HEK293 (cell line): ENCODE measurements around the gene PKP4.

Source experiments
- CTCF ChIP-seq: fragments of 450-650 bp; formaldehyde crosslinking; IDR thresholded peaks from 2 replicates; pipeline ENCODE4 v1.5.1; 2016; ENCODE audit warnings: missing biosample characterization, missing genetic modification characterization
- SETDB1 ChIP-seq: IDR thresholded peaks from one replicate; pipeline ENCODE4 v1.6.1; 2017; ENCODE audit warnings: mild to moderate bottlenecking, low read length, moderate library complexity, mixed read lengths; ENCODE audit not compliant: insufficient read length
- ZBTB17 ChIP-seq: fragments of 450-650 bp; formaldehyde crosslinking; IDR thresholded peaks from 2 replicates; pipeline ENCODE4 v1.5.1; 2016; ENCODE audit warnings: missing biosample characterization, missing genetic modification characterization
- ZBTB26 ChIP-seq: fragments of 450-650 bp; formaldehyde crosslinking; optimal IDR thresholded peaks from 2 replicates; pipeline ENCODE3; 2016; ENCODE audit warnings: missing biosample characterization, mild to moderate bottlenecking, missing genetic modification characterization
- ZFP37 ChIP-seq: fragments of 450-650 bp; formaldehyde crosslinking; IDR thresholded peaks from 2 replicates; pipeline ENCODE4 v1.5.1; 2016; ENCODE audit warnings: missing biosample characterization, missing genetic modification characterization
- ZNF138 ChIP-seq: fragments of 450-650 bp; formaldehyde crosslinking; IDR thresholded peaks from 2 replicates; pipeline ENCODE4 v1.5.1; 2016; ENCODE audit warnings: missing biosample characterization, missing genetic modification characterization, borderline replicate concordance
- ZNF184 ChIP-seq: fragments of 450-650 bp; IDR thresholded peaks from 2 replicates; pipeline ENCODE4 v1.5.1; 2018; ENCODE audit warnings: missing biosample characterization, mild to moderate bottlenecking, missing genetic modification characterization
- ZNF621 ChIP-seq: fragments of 450-650 bp; formaldehyde crosslinking; IDR thresholded peaks from 2 replicates; pipeline ENCODE4 v1.5.1; 2017; ENCODE audit warnings: missing biosample characterization, missing genetic modification characterization
- ZNF658 ChIP-seq: fragments of 450-650 bp; formaldehyde crosslinking; IDR thresholded peaks from 2 replicates; pipeline ENCODE4; 2016; ENCODE audit warnings: missing biosample characterization, missing genetic modification characterization
- ZNF660 ChIP-seq: fragments of 450-650 bp; IDR thresholded peaks from 2 replicates; pipeline ENCODE4 v1.5.1; 2018; ENCODE audit warnings: missing biosample characterization, mild to moderate bottlenecking, missing genetic modification characterization

DNA sequence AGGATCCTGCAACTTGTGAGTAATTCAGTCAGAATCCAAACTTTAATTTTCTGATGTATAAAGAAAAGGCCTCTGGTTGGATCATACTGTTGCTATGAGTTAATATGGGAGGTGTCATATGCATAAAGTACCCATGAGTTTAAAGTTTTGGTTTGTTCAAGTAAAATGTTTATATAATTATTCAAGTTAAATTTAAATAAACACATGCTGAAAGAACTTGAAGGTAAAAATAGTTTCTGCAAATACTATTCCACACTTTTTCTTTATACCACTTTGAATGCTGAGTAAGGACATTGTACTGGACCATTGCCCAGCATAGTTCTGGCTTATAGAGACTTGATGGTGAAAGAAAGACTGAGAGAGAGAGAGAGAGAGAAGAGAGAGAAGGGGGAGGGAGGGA lies 30.7 kb downstream of the PKP4 start:
- TF ChIP-seq ZNF621 (tag by site-specific recombination) (no peak), ZBTB17 (tag by site-specific recombination) (no peak), ZNF138 (no peak), ZNF184 (tag by site-specific recombination) (no peak), CTCF (no peak), ZFP37 (tag by site-specific recombination) (no peak), ZNF658 (tag by site-specific recombination) (no peak), ZBTB26 (no peak), ZNF660 (tag by site-specific recombination) (no peak), SETDB1 (no peak)
